GM12892 (cell line): ENCODE results near the gene PNKD.

Experiments used
- POLR2A ChIP-seq: IDR thresholded peaks from 2 replicates; pipeline ENCODE4 v1.6.1; 2011; ENCODE audit warnings: low read depth, low read length, control low read depth
- POLR2AphosphoS5 ChIP-seq: IDR thresholded peaks from 2 replicates; pipeline ENCODE4 v1.6.1; 2011; ENCODE audit warnings: low read depth, low read length, control low read depth
- TAF1 ChIP-seq: IDR thresholded peaks from 2 replicates; pipeline ENCODE4 v1.6.1; 2011; ENCODE audit warnings: low read depth, mild to moderate bottlenecking, control low read depth, low read length, borderline replicate concordance

DNA sequence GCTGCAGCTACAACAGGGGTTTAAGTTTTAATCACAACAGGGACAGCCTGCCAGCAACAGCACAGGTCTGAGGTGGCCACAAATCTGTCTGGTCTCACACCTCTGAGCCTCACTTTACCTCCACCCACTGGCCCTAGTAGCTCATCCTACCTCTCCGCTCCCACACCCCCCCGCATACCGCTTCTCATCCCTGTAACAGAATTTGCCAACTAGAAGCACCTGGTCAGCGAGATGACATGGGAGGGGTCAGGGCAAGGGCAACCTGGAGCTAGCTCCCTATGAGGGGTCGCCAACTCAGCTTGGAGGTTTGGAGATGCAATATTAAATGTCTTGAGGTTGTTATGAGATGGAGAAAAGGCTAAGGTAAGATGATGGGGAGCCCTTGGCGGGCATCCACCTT, 93.9 kb downstream of the PNKD start:
- TF ChIP-seq POLR2AphosphoS5: no peak
- TF ChIP-seq POLR2A: no peak
- no peak for TF ChIP-seq TAF1
